Testis (tissue), 2 donors: ENCODE measurements around the gene DACH1.

Experiments
- POLR2A ChIP-seq: fragments of 450-650 bp; IDR thresholded peaks from one replicate; pipeline ENCODE4 v1.6.1; 2017; ENCODE audit warnings: antibody characterized with exemption, mild to moderate bottlenecking, moderate library complexity
- TF ChIP-seq, protein P1 (sequence below), 3 experiments: fragments of 450-650 bp in 2 of 3; fragments of 200-600 bp in 1 of 3; sonication (generic) in 1 of 3; IDR thresholded peaks; one replicate each; pipeline ENCODE4 v1.5.1; 2016 to 2019; ENCODE audit warnings: antibody characterized with exemption in 3 of 3, mild to moderate bottlenecking in 2 of 3, moderate library complexity in 1 of 3

DNA sequence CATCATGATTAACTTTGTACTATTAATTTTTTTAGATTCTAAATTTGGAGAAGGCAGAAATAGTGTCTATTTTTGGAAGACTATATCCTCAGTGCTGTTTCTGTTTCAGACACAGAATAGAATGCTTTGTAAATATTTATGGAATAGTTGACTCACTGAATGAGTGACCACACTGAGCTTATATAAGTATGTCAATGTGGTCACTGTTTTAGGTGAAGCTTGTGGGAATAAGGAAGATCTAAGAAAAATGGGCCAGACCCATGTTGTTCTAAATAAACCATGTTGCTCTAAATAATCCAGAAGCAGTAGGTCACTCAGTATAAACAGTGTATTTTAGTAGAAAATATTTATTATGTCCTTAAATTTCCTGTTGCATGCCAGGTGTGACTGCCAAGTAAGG, 45.5 kb upstream of the DACH1 start:
- TF ChIP-seq, protein P1, sequence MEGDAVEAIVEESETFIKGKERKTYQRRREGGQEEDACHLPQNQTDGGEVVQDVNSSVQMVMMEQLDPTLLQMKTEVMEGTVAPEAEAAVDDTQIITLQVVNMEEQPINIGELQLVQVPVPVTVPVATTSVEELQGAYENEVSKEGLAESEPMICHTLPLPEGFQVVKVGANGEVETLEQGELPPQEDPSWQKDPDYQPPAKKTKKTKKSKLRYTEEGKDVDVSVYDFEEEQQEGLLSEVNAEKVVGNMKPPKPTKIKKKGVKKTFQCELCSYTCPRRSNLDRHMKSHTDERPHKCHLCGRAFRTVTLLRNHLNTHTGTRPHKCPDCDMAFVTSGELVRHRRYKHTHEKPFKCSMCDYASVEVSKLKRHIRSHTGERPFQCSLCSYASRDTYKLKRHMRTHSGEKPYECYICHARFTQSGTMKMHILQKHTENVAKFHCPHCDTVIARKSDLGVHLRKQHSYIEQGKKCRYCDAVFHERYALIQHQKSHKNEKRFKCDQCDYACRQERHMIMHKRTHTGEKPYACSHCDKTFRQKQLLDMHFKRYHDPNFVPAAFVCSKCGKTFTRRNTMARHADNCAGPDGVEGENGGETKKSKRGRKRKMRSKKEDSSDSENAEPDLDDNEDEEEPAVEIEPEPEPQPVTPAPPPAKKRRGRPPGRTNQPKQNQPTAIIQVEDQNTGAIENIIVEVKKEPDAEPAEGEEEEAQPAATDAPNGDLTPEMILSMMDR (IDR thresholded peaks at IDR 0.05): no peak
- no peak for TF ChIP-seq POLR2A
